T-helper 1 cell treated with Interleukin-12 subunit alpha and Interleukin-12 subunit beta and Interleukin-4 antibody, amounts not matched to agents 30 ng/mL and 1 ng/mL, for 36 hours (primary cell): ENCODE results near the gene EEF1AKMT3. TPM values are rescaled to one million over a fixed set of nuclear protein-coding genes. Genes with fewer than 3 reads are reported as not detected.

ENCODE experiments used
- intact Hi-C: fragments of 100-400 bp; cut with micrococcal nuclease; formaldehyde crosslinking; loops from one replicate; pipeline ENCODE4 v1.15.1; 2024
- total RNA-seq: library from RNA; stranded (reverse); gene quantifications from 2 replicates; pipeline ENCODE4 v1.2.3, GENCODE V29; 2022

EEF1AKMT3 gene
- total RNA-seq, 1 donor from 2014 or later = 2.9 TPM

GRCh38 chr12:57830393-57830792 lies 58.0 kb downstream of the EEF1AKMT3 start:
- intact Hi-C loops = loop anchor here (2.0 kb wide), 1 partner anchor 48 kb away; the partner anchor contains the start of gene TSFM

Other genes with a start within 250 kb of the EEF1AKMT3 start
- 73.2 and 84.8 TPM in 2 replicates for gene MBD6, start 249.8 kb upstream of the EEF1AKMT3 start, total RNA-seq
- gene DCTN2, start 225.4 kb upstream of the EEF1AKMT3 start, total RNA-seq = 88.6 and 89.2 TPM in 2 replicates
- gene KIF5A, start 222.6 kb upstream of the EEF1AKMT3 start, total RNA-seq = 1.5 and 2.2 TPM in 2 replicates
- gene PIP4K2C, start 181.4 kb upstream of the EEF1AKMT3 start, total RNA-seq = 24.8 and 26.3 TPM in 2 replicates
- gene DTX3, start 167.8 kb upstream of the EEF1AKMT3 start, total RNA-seq = 25.7 and 27.5 TPM in 2 replicates
- gene ARHGEF25, start 161.2 kb upstream of the EEF1AKMT3 start, total RNA-seq = 0.34 and 0.51 TPM in 2 replicates
- gene B4GALNT1, start 139.4 kb upstream of the EEF1AKMT3 start, total RNA-seq = 4.3 and 4.5 TPM in 2 replicates
- gene OS9, start 78.5 kb upstream of the EEF1AKMT3 start, total RNA-seq = 161 and 162 TPM in 2 replicates
- gene AGAP2, start 33.9 kb upstream of the EEF1AKMT3 start, total RNA-seq = 70.2 and 74.9 TPM in 2 replicates
- gene TSPAN31, start 27.6 kb upstream of the EEF1AKMT3 start, total RNA-seq = 25.4 and 29.4 TPM in 2 replicates
- gene CDK4, start 20.3 kb upstream of the EEF1AKMT3 start, total RNA-seq = 113 and 114 TPM in 2 replicates
- gene MARCHF9, start 17.5 kb upstream of the EEF1AKMT3 start, total RNA-seq = 24.8 and 26.0 TPM in 2 replicates
- 3.8 and 4.9 TPM in 2 replicates for gene CYP27B1, start 5.5 kb upstream of the EEF1AKMT3 start, total RNA-seq
- 32.5 and 33.7 TPM in 2 replicates for gene METTL1, start 509 bp upstream of the EEF1AKMT3 start, total RNA-seq
- 34.4 and 37.0 TPM in 2 replicates for gene TSFM, start 10.2 kb downstream of the EEF1AKMT3 start, total RNA-seq
- 6.8 and 7.1 TPM in 2 replicates for gene AVIL, start 46.1 kb downstream of the EEF1AKMT3 start, total RNA-seq
- gene CTDSP2, start 74.1 kb downstream of the EEF1AKMT3 start, total RNA-seq = 118 and 136 TPM in 2 replicates
- 8.4 and 11.2 TPM in 2 replicates for gene ATP23, start 169.0 kb downstream of the EEF1AKMT3 start, total RNA-seq